Vagina (tissue), 2 donors: ENCODE measurements around the gene RAB3IL1.

Experiments
- POLR2A ChIP-seq, 2 donors: fragments of 450-650 bp; IDR thresholded peaks; one replicate each; pipeline ENCODE4 v1.6.1; 2017; ENCODE audit warnings: antibody characterized with exemption in 2 of 2, mild to moderate bottlenecking in 2 of 2, moderate library complexity in 2 of 2
- POLR2AphosphoS5 ChIP-seq, 2 donors: sonication (generic); formaldehyde crosslinking; IDR thresholded peaks; one replicate each; pipeline ENCODE4 v1.9.0; 2017; ENCODE audit warnings: antibody characterized with exemption in 2 of 2, mild to moderate bottlenecking in 2 of 2, low read depth in 1 of 2; ENCODE audit not compliant: insufficient read depth in 1 of 2

GRCh38 chr11:61853698-61854169 lies 63.6 kb downstream of the RAB3IL1 start:
- TF ChIP-seq POLR2A (IDR thresholded peaks at IDR 0.05) (no peak), POLR2AphosphoS5 (IDR thresholded peaks at IDR 0.05; ENCODE audit: insufficient read depth in 1 of 2, low read depth in 1 of 2) (no peak)
